IMR-90 (cell line): ENCODE measurements around the gene PIK3CB. TPM values are rescaled to one million over a fixed set of nuclear protein-coding genes. Genes with fewer than 3 reads are reported as not detected.

Experiments
- ATAC-seq: fragments of 200-7000 bp; cut with Tn5 transposase; 2 replicates; pipeline ENCODE4 v1.9.1; 2020; ENCODE audit warnings: low read depth, mild to moderate bottlenecking, moderate library complexity
- BruUV-seq: library from RNA; stranded (reverse); fragments of 400-500 nt; replicated peaks from 2 replicates; lab custom pipeline; 2021; lab: Mats Ljungman, UMichigan
- CTCF ChIA-PET: fragments of 300-600 bp; formaldehyde crosslinking; extraction: SDS; loops from one replicate; lab custom pipeline; 2021; ENCODE audit warnings: antibody characterized with exemption; lab: Yijun Ruan, JAX
- POLR2A ChIA-PET: fragments of 300-600 bp; sonication (Branson Sonifier 250); formaldehyde crosslinking; loops from one replicate; lab custom pipeline; 2022; ENCODE audit warnings: antibody characterized with exemption; ENCODE audit not compliant: unreplicated experiment; lab: Charles Lee
- DNase-seq: peaks from one replicate; pipeline ENCODE4 v3.0.0; 2013
- H2AFZ ChIP-seq: replicated peaks from 2 replicates; pipeline ENCODE3; 2013; ENCODE audit warnings: low read length, mild to moderate bottlenecking; ENCODE audit not compliant: poor library complexity
- H2AK5ac ChIP-seq: 2 replicates; pipeline ENCODE4 v1.6.1; 2013; ENCODE audit warnings: low read depth, low read length, inconsistent platforms
- H2AK9ac ChIP-seq: replicated peaks from 2 replicates; pipeline ENCODE3; 2013; ENCODE audit warnings: mild to moderate bottlenecking, low read depth, low read length, moderate library complexity; ENCODE audit not compliant: poor library complexity
- H2BK120ac ChIP-seq: 2 replicates; pipeline ENCODE4 v1.6.1; 2013; ENCODE audit warnings: low read depth, low read length, inconsistent platforms
- H2BK15ac ChIP-seq: 3 replicates; pipeline ENCODE4 v1.6.1; 2013; ENCODE audit warnings: low read depth, low read length, inconsistent platforms
- H2BK20ac ChIP-seq: 2 replicates; pipeline ENCODE4 v1.6.1; 2013; ENCODE audit warnings: low read depth, mild to moderate bottlenecking, inconsistent platforms, low read length, moderate library complexity
- H2BK5ac ChIP-seq: 2 replicates; pipeline ENCODE4 v1.6.1; 2013; ENCODE audit warnings: mild to moderate bottlenecking, low read depth, low read length, inconsistent platforms; ENCODE audit not compliant: poor library complexity, severe bottlenecking
- H3K14ac ChIP-seq: replicated peaks from 2 replicates; pipeline ENCODE4 v1.6.1; 2013; ENCODE audit warnings: low read depth, low read length, inconsistent platforms
- H3K18ac ChIP-seq: 2 replicates; pipeline ENCODE4 v1.6.1; 2013; ENCODE audit warnings: low read depth, low read length, control low read depth
- H3K23ac ChIP-seq: 2 replicates; pipeline ENCODE4 v1.6.1; 2013; ENCODE audit warnings: low read depth, low read length, inconsistent platforms
- H3K27ac ChIP-seq: 2 replicates; pipeline ENCODE4 v1.5.1; 2013; ENCODE audit warnings: mild to moderate bottlenecking, control low read depth, low read length; ENCODE audit not compliant: insufficient read depth
- H3K27me3 ChIP-seq: 2 replicates; pipeline ENCODE4 v1.6.1; 2013; ENCODE audit warnings: low read length; ENCODE audit not compliant: control insufficient read depth, insufficient read depth
- H3K36me3 ChIP-seq: 2 replicates; pipeline ENCODE4 v1.6.1; 2013; ENCODE audit warnings: low read length, mixed read lengths; ENCODE audit not compliant: control insufficient read depth, insufficient read depth
- H3K4ac ChIP-seq: 2 replicates; pipeline ENCODE4 v1.6.1; 2013; ENCODE audit warnings: low read depth, low read length, inconsistent platforms
- H3K4me1 ChIP-seq: 2 replicates; pipeline ENCODE4 v1.6.1; 2013; ENCODE audit warnings: low read length, mixed read lengths; ENCODE audit not compliant: control insufficient read depth, insufficient read depth
- H3K4me2 ChIP-seq: 2 replicates; pipeline ENCODE4 v1.6.1; 2013; ENCODE audit warnings: low read depth, mild to moderate bottlenecking, control low read depth, low read length, moderate library complexity
- H3K4me3 ChIP-seq: 2 replicates; pipeline ENCODE4 v1.5.1; 2013; ENCODE audit warnings: low read depth, mild to moderate bottlenecking, control low read depth, low read length, moderate library complexity; ENCODE audit not compliant: insufficient read depth
- H3K56ac ChIP-seq: 2 replicates; pipeline ENCODE4 v1.6.1; 2013; ENCODE audit warnings: low read length, inconsistent platforms; ENCODE audit not compliant: insufficient read depth; ENCODE audit errors: extremely low read depth
- H3K79me1 ChIP-seq, 2 experiments: 2 replicates each; pipeline ENCODE4 v1.6.1; 2013; ENCODE audit warnings: low read length in 2 of 2, inconsistent platforms in 1 of 2, low read depth in 1 of 2
- H3K9ac ChIP-seq: 2 replicates; pipeline ENCODE4 v1.6.1; 2013; ENCODE audit warnings: low read depth, low read length, control low read depth
- H3K9me1 ChIP-seq: 2 replicates; pipeline ENCODE4 v1.6.1; 2013; ENCODE audit warnings: low read length, inconsistent platforms; ENCODE audit not compliant: insufficient read depth
- H3K9me3 ChIP-seq: 2 replicates; pipeline ENCODE4 v1.6.1; 2013; ENCODE audit warnings: low read length; ENCODE audit not compliant: control insufficient read depth, insufficient read depth
- H4K20me1 ChIP-seq: 2 replicates; pipeline ENCODE4 v1.6.1; 2013; ENCODE audit warnings: low read length, inconsistent platforms; ENCODE audit not compliant: insufficient read depth
- H4K5ac ChIP-seq: 2 replicates; pipeline ENCODE4 v1.6.1; 2013; ENCODE audit warnings: mild to moderate bottlenecking, low read depth, low read length, control low read depth
- H4K8ac ChIP-seq, 2 experiments: 2 replicates each; pipeline ENCODE4 v1.6.1; 2013; ENCODE audit warnings: low read depth in 2 of 2, low read length in 2 of 2, control low read depth in 1 of 2, inconsistent platforms in 1 of 2
- H4K91ac ChIP-seq: 2 replicates; pipeline ENCODE4 v1.6.1; 2013; ENCODE audit warnings: low read depth, low read length, inconsistent platforms; ENCODE audit not compliant: insufficient read depth
- BHLHE40 ChIP-seq: fragments of 150-350 bp; IDR thresholded peaks from 2 replicates; pipeline ENCODE4 v1.6.1; 2016; ENCODE audit warnings: mild to moderate bottlenecking, low read depth, low read length
- CEBPB ChIP-seq: IDR thresholded peaks from 2 replicates; pipeline ENCODE4 v1.6.1; 2012; ENCODE audit warnings: low read depth, low read length, improper control_type of control experiment
- CHD1 ChIP-seq: IDR thresholded peaks from 2 replicates; pipeline ENCODE4 v1.6.1; 2012; ENCODE audit warnings: low read depth, low read length, improper control_type of control experiment
- CTCF ChIP-seq: conservative IDR thresholded peaks from 2 replicates; pipeline ENCODE4 v1.5.1; 2012; ENCODE audit warnings: mild to moderate bottlenecking, low read depth, low read length, improper control_type of control experiment
- ELK1 ChIP-seq: fragments of 150-350 bp; IDR thresholded peaks from 2 replicates; pipeline ENCODE4 v1.6.1; 2016; ENCODE audit warnings: low read depth, mild to moderate bottlenecking, low read length, moderate library complexity, borderline replicate concordance
- FOS ChIP-seq: fragments of 150-350 bp; IDR thresholded peaks from 2 replicates; pipeline ENCODE4 v1.6.1; 2016; ENCODE audit warnings: low read depth, low read length
- MAFK ChIP-seq: IDR thresholded peaks from 2 replicates; pipeline ENCODE4 v1.6.1; 2012; ENCODE audit warnings: low read depth, low read length, improper control_type of control experiment
- MAZ ChIP-seq: IDR thresholded peaks from 2 replicates; pipeline ENCODE4 v1.6.1; 2012; ENCODE audit warnings: low read depth, mild to moderate bottlenecking, low read length, improper control_type of control experiment, moderate library complexity, borderline replicate concordance
- MXI1 ChIP-seq: IDR thresholded peaks from 2 replicates; pipeline ENCODE4 v1.6.1; 2012; ENCODE audit warnings: low read depth, mild to moderate bottlenecking, low read length, moderate library complexity, borderline replicate concordance
- NFE2L2 ChIP-seq: fragments of 150-350 bp; IDR thresholded peaks from 2 replicates; pipeline ENCODE4 v1.6.1; 2016; ENCODE audit warnings: low read depth, mild to moderate bottlenecking, low read length
- POLR2A ChIP-seq: IDR thresholded peaks from 2 replicates; pipeline ENCODE4 v1.6.1; 2012; ENCODE audit warnings: mild to moderate bottlenecking, low read depth, low read length
- RAD21 ChIP-seq: IDR thresholded peaks from 2 replicates; pipeline ENCODE4 v1.6.1; 2012; ENCODE audit warnings: low read length, improper control_type of control experiment
- RCOR1 ChIP-seq: IDR thresholded peaks from 2 replicates; pipeline ENCODE4 v1.6.1; 2012; ENCODE audit warnings: mild to moderate bottlenecking, low read length, improper control_type of control experiment; ENCODE audit not compliant: insufficient replicate concordance
- RFX5 ChIP-seq: IDR thresholded peaks from 2 replicates; pipeline ENCODE4 v1.8.0; 2012; ENCODE audit warnings: low read depth, mild to moderate bottlenecking, low read length, moderate library complexity
- SMC3 ChIP-seq: fragments of 150-350 bp; IDR thresholded peaks from 2 replicates; pipeline ENCODE4 v1.6.1; 2016; ENCODE audit warnings: low read depth, mild to moderate bottlenecking, antibody characterized with exemption, low read length, moderate library complexity
- USF2 ChIP-seq: fragments of 150-350 bp; IDR thresholded peaks from 2 replicates; pipeline ENCODE4 v1.6.1; 2017; ENCODE audit warnings: mild to moderate bottlenecking, antibody characterized with exemption, low read length, low read depth
- WGBS, 2 experiments: methylation state at CpG; one replicate each; pipeline versions ENCODE4 v1.1.5 to v1.1.7; 2013; ENCODE audit warnings: missing lambda C conversion rate in 2 of 2; ENCODE audit not compliant: insufficient read length in 1 of 2; ENCODE audit errors: extremely low coverage in 2 of 2; 5-methylcytosine and 5-hydroxymethylcytosine counted together
- dilution Hi-C: fragments of 300-500 bp; cut with HindIII; formaldehyde crosslinking; loops from one replicate; pipeline ENCODE4 v1.14.3; 2018; ENCODE audit warnings: low sequenced_read_pairs; ENCODE audit not compliant: unreplicated experiment
- in situ Hi-C: fragments of 300-500 bp; cut with MboI; formaldehyde crosslinking; loops from 3 replicates; pipeline ENCODE4 v1.14.3; 2019; ENCODE audit warnings: low sequenced_read_pairs, inconsistent platforms, mixed read lengths
- intact Hi-C: fragments of 100-400 bp; cut with micrococcal nuclease; formaldehyde crosslinking; loops from 2 replicates; pipeline ENCODE4 v1.10.0; 2022
- polyA plus RNA-seq, 3 experiments: library from polyadenylated mRNA; depleted of rRNA; stranded (reverse); fragments of >200 nt; gene quantifications; 2 replicates each; pipeline ENCODE4 v1.2.3, GENCODE V29; 2012; ENCODE audit warnings: low replicate concordance in 1 of 3
- total RNA-seq: library from RNA; depleted of rRNA; stranded (reverse); fragments of >200 nt; gene quantifications from 2 replicates; pipeline ENCODE4 v1.2.3, GENCODE V29; 2012

The PIK3CB gene
- total and polyA plus RNA-seq, 2 of the 4 experiments (the other 2 are of a cell fraction) = 6.3 to 6.8 TPM

- Histone ChIP-seq H3K14ac (no peak overlapping the region), H3K9me1 (no peaks in the 10 kb centered on the region), H2AK5ac (no peak overlapping the region), H2AFZ (no peak overlapping the region), H3K27me3 (no peaks in the 10 kb centered on the region), H3K4me2 (no peak overlapping the region), H4K20me1 (no peaks in the 10 kb centered on the region), H2BK5ac (no peak overlapping the region), H2BK120ac (no peak overlapping the region), H3K79me1 (no peaks in the 10 kb centered on the region), H3K9me3 (no peaks in the 10 kb centered on the region), H3K23ac (no peak overlapping the region), H3K4me3 (no peak overlapping the region), H2AK9ac (no peak overlapping the region), H4K5ac (no peak overlapping the region), H3K4me1 (peaks cover 2% of the 10 kb centered on the region; the same call in 1 of the 2 replicates), H3K9ac (no peak overlapping the region), H3K18ac (no peak overlapping the region), H3K56ac (no peak overlapping the region), H2BK15ac (no peak overlapping the region), H3K27ac (no peak overlapping the region), H4K8ac (no peak overlapping the region), H3K36me3 (no peaks in the 10 kb centered on the region), H2BK20ac (no peak overlapping the region), H3K4ac (no peak overlapping the region), H4K91ac (no peak overlapping the region)
- DNase-seq = no peak
- ChIA-PET CTCF (no interaction called here), POLR2A (no interaction called here)
- intact Hi-C loops (no loop called here), dilution Hi-C loops (no loop called here), in situ Hi-C loops (no loop called here)
- 100% methylated on average over 1 of the region's 3 CpGs; no CpG with 5 or more reads in 1 of the 2 experiments for WGBS, 2 experiments
- BruUV-seq = no TSS peak
- ATAC-seq = no peak
- no peak for TF ChIP-seq RAD21
- no peak for TF ChIP-seq NFE2L2
- TF ChIP-seq BHLHE40 = no peak
- TF ChIP-seq POLR2A = no peak
- no peak for TF ChIP-seq MXI1
- no peak for TF ChIP-seq RFX5
- no peak for TF ChIP-seq CTCF
- TF ChIP-seq FOS = no peak
- TF ChIP-seq CHD1 = no peak
- TF ChIP-seq RCOR1 = no peak
- no peak for TF ChIP-seq MAZ
- TF ChIP-seq SMC3 = no peak
- no peak for TF ChIP-seq USF2
- no peak for TF ChIP-seq MAFK
- no peak for TF ChIP-seq CEBPB
- TF ChIP-seq ELK1 = no peak
Measured at GRCh38 chr3:138854204-138854603, 19.5 kb upstream of the PIK3CB start.
